ENCODE data around the gene KDM2A. TPM values are rescaled to one million over a fixed set of nuclear protein-coding genes. Genes with fewer than 3 reads are reported as not detected.

KDM2A gene
- total RNA-seq = 28.1 and 35.7 TPM in 2 replicates

DNA sequence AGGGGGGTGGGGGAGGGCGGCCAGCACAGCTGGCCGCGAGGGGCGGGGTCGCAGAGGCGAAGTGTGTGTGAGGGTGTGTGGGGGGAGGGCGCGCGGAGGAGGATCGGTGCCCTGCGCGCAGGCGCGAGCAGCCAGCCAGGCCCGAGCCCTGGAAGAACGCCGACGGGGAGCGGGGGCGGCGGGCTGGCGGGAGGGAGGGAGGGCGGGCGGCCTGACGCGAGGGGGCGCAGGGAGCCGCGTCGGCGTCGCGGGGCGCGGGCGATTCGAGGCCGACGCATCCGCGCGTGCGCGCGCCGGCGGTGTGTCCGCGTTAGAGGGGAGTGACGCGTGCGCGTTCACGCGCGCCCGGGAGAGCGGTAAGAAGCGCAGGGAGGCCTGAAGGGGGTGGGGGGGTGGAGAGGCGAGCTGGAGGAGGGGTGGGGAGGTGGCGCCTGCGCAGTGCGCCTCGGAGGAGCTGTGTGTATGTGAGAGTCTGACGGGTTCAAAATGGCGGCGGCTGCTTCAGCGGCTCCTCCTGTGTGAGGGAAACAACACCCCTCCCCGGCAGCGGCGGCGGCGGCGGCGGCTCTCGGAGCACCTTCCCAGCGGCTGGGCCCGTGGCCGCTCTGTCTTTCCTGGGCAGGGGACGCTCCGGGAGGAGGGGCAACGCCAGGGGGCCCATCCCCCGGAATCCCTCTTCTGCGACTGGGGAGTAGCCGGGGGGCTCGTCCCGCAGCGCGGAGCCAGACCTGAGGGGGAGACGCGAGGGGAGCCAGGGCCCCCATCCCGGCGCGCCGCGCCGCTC lies at the start of gene KDM2A:
TSS of gene KDM2A (plus strand) at position 463 of the 784 bp plus-strand sequence. CDS start 2,054 bp downstream, outside the sequence.
- peak; percentile 98 to 99 for DNase-seq (ENCODE audit: low read depth in 2 of 2)

DNA sequence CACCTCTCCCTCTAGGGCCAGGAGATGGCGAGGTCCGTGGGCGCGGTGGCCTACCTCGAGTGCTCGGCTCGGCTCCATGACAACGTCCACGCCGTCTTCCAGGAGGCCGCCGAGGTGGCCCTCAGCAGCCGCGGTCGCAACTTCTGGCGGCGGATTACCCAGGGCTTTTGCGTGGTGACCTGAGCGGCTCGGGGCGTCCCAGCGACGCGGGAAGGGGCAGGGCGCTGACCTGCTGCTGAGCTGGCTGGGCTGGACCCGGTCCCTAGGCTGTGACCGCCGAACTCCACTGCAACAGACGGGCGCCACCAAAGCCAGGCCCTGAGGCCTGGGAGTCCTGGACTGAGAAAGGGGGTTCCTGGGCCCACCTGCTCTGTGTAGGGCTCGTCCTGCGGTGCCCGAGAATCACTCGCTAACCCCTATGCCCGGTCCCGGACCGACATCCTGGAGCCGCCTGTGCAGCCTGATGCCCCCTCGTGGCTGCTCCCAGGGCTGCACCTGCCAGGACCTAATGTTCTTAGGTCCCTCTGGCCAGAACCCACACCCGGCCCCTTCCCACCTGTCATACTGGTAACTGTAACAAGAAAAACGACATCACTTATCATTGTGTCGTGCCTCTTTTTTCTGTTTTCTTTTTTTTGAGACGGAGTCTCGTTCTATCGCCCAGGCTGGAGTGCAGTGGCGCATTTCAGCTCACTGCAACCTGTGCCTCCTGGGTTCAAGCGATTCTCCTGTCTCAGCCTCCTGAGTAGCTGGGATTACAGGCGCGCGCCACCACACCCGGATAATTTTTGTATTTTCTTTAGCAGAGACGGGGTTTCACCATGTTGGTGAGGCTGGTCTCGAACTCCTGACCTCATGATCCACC lies 47.4 kb upstream of the KDM2A start:
- peak; percentile 43 to 78 for DNase-seq (ENCODE audit: low read depth in 2 of 2)

DNA sequence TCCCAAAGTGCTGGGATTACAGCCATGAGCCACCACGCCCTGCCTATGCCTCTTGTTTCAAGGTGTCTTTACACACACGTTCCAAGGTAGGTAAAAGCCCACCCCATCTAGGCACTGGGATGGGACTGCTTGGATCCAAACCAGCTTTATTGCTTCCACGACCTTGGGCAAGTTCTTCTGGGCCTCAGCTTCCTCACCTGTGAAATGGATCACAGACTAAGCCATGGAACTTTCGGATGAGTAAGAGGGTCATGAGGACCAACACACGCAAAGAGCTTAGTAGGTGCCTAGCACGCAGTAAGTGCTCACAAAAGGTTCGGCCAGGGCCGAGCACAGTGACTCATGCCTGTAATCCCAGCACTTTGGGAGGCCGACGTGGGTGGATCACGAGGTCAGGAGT lies 46.8 kb upstream of the KDM2A start:
- no peak for DNase-seq (ENCODE audit: low read depth in 2 of 2)

DNA sequence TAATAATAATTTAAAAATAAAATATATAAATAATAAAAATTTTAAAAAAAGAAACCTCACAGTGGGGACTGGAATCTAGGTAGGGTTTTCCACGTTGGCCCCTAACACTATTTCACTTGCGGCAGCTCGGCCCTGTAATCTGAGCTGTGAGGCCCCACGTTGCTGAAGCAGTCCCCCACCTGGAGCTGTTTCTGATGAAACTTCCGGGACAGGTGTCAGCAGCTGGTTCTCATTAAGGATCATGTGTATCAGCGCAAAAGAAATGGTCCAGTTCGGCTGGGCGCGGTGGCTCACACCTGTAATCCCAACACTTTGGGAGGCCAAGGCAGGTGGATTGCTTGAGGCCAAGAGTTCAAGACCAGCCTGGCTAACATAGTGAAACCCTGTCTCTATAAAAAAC lies 45.2 kb upstream of the KDM2A start:
- no peak for DNase-seq (ENCODE audit: low read depth in 2 of 2)

DNA sequence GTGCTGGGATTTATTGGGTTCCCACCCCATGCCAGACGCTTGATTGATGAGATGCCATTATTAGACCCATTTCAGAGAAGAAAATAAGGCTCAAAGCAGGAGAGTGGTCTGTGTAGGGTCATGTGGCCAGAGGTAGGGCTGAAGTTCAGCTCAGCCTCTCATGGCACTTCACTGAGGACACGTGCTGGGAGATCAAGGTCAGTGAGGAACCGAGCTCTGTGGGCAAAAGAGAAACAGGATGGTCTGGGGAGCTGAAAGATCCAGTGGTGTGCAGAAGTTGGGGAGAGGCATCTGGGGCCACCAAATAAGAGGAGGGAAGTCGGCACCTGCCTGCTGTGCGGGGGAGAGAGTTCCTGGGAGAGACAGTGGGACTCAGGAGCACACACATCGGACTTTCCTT lies 42.9 kb upstream of the KDM2A start:
- no peak for DNase-seq (ENCODE audit: low read depth in 2 of 2)

DNA sequence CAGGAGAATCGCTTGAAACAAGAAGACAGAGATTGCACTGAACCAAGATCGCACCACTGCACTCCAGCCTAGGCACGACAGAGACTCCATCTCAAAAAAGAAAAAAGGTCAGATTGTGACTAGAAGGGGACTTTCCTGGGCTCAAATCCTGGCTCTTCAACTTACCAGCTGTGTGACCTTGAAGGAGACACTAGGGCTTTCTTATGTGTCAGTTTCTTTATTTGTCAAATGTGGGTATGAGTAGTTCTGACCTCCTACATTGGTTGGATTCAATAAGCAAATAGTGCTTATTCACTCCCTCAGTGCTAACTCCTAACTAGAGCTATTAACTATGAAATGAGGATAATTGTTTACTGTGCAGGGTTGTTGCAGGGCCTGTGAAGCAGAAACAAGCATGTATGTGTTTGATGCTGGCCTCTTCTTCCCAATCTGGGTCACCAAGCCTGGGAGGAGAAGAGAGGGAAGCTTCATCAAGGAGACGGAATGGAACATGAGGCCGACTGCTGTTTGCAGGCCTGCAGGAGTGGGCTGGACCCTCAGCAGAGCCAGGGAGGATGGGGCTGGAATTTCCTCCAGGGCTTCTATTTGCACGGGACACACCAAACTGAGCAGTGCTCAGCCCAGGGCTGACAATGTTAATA lies 39.9 kb upstream of the KDM2A start:
- no peak for DNase-seq (ENCODE audit: low read depth in 2 of 2)

DNA sequence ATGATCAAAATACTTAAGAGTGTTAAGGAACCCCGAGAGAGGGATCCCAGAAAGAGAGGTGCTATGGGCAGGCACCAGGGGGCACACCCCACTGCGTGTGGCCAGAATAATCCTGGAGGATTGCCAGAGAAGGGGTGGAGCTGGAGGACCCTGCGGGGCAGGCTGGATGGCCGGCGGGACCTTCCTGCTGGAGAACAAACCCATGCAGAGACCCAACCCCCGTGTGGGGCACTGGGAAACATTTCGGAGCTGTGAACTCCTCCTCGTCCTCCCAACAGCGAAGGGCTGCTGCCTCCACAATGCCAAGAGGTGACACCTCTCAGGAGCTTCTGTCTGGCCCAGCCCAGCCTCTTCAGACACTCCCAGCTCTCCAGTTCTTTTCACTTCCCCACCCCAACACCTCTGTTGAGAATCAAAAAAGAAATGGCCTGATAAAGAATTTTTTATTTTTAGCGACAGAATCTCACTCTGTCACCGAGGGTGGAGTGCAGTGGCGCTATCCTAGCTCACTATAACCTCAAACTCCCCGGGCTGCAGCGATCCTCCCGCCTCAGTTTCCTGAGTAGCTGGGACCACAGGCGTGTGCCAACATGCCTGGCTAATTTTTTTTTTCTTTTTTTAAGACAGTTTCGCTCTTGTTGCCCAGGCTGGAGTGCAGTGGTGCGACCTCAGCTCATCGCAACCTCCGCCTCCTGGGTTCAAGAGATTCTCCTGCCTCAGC lies 36.8 kb upstream of the KDM2A start:
- peak in 1 of 2 donors; percentile 34 for DNase-seq (ENCODE audit: low read depth in 2 of 2)

DNA sequence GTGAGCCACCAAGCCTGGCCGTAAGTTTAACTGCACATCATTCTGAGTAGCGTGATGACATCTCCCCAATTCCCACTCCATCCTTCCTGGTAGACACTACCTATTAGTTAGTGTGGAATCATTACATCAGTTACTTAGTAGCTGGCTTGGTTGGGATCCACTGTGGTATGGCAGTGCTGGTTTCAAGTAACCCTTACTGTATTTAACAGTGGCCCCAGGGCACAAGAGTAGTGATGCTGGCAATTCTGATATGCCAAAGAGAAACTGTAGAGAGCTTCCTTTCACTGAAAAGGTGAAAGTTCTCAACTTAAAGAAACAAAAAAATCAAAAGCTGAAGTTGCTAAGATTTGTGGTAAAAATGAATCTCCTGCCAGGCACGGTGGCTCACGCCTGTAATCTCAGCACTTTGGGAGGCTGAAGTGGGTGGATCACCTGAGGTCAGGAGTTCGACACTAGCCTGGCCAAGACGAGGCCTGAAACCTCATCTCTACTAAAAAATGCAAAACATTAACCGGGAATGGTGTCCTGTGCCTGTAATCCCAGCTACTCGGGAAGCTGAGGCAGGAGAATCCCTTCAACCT lies 35.2 kb upstream of the KDM2A start:
- DNase-seq (ENCODE audit: low read depth in 2 of 2) = no peak

DNA sequence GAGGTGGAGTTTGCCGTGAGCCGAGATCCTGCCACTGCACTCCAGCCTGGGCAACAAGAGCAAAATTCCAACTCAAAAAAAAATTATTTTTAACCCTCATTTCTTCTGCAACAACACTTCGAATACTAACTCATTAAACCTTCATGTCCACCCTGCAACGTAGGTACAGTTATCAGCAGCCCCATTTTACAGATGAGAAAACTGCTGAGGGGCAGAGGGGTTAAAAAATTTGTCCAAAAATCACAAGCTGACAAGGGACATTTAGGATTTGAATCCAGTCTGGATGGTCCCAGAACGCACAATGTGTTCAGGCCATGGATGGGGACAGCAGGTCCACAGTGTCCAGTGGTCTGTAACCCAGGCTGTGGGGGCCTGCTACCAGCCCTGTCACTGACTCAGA lies 33.4 kb upstream of the KDM2A start:
- no peak for DNase-seq (ENCODE audit: low read depth in 2 of 2)

DNA sequence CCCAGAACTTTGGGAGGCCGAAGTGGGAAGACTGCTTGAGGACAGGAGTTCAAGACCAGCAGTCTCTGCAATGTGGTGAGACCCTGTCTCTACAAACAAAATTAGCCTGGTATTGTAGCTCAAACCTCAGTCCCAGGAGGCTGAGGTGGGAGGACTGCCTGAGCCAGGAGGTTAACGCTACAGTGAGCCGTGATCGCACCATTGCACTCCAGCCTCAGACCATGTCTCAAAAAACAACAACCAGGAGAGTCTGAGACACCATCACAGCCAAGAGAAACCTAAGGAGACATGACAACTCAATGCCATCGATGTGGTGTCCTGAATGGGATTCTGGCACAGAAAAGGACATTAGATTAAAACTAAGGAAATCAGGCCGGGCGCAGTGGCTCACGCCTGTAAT lies 28.3 kb upstream of the KDM2A start:
- DNase-seq (ENCODE audit: low read depth in 2 of 2) = no peak

DNA sequence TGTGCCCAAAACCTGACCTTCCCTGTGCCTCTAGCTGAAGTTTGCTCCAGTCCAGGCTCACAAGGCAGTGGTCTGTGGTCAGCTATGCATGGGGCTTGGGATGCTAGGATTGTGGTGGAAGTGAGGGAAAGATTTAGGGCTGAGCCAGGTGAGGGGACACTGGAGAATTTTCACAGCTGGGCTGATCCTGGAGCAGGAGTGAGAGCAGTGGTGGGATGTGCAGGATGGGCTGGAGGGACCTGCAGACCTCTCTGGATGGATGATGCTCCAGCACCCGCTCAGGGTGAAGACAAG lies 23.9 kb upstream of the KDM2A start:
- DNase-seq (ENCODE audit: low read depth in 2 of 2) = no peak

DNA sequence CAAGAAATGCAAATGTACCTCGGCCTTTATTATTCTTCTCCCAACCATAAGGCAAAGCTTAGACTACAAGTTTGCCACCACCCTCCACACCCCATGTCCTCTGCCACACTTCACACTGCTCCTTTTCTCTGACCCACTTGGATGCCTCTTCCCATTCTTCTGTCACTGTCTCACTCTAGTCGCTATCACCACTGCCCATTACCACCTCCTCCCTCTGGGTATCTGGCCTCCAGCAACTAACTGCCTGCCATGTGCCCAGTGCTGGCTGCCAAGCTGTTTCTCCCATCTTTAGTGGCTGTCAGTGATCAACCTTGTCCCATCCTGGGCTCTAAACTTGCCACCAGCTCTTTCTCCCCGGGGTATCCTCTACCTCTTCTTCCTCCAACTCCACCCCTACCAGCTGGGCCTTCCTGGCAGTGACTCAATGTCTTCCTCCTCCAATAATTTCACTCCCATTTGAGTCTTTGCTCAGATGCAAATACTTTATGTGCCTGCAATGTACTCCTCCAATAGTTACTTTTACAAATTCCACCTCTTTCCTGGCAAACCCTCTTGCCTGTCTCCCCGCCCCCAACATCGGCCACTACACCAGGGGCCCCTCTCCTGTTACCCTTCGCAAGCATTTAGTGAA lies 20.1 kb upstream of the KDM2A start:
- DNase-seq (ENCODE audit: low read depth in 2 of 2) = no peak

DNA sequence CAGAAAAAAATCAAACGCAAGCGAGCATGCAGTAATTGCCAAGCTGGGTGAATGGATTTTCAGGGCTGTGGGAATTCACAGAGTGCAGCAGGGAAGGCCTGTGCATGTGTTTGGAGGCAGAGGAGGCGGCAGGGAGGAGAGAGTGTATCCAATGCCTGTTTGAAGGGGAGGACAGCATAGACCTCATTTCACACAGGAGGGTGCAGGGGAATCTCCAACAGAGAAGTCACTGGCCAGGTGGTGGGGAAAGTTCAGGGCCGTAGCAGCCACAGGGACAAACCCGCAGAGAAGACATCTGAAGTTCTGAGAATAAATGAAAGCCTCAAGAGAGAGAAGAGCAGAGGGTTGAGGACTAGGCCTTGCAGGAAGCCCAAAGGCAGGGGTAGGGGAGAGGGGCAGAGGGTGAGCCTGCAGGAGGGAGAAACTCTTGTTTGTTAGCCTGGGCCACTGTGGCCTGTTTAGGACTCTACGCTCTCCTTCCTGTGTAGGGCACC lies 19.2 kb upstream of the KDM2A start:
- DNase-seq (ENCODE audit: low read depth in 2 of 2) = no peak

DNA sequence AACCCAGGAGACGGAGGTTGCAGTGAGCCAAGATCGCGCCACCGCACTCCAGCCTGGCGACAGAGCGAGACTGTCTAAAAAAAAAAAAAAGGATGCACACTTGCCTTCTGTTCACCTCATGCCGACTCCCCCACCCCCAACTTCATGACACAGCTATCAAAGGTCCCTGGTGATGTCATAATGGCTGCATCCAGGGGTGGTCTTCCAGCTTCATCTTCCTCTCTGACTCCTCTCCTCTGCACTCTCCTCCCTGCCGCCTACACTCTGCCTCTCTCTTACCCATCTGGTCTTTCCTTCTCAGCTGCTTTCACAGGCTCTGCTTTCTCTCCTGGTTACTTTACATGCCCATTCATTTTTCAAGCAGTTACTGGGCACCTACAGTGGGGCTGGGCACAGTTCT lies 16.4 kb upstream of the KDM2A start:
- no peak for DNase-seq (ENCODE audit: low read depth in 2 of 2)

DNA sequence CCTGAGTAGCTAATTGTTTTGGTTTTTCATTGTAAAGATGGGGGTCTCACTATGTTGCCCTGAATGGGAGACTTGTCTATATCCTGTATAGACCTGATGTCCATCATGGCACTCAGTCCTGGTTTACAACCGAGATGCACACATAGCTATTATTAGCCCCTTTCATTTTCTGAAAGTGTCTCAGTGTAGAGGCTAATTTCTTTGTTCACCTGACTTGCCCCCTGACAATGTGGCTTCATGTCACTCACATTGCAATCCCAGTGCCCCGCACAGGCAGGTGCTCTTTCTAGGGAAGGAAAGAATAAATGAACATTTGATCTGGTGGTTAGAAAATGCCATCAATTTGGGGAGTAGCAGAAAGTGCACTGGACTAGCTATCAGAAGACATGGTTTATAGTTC lies 13.1 kb upstream of the KDM2A start:
- DNase-seq (ENCODE audit: low read depth in 2 of 2) = no peak

DNA sequence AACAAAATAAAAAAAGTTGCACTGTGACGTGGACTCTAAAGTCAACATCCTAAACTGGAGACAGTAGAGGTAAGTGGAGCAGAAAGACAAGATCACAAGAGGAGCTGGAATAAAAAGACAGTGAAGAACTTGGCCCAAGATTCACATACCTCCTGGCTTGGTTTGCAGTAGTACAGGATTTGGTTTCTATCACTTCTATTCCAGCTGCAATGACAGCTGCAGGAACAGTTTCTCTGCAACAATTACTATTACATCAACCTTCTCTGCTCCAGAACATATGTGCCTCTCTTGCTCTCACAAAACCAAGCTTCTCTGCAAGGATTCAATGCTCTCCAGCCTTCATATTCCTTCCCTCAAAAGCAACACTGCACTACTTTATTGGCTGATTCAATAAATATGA lies 7.8 kb upstream of the KDM2A start:
- DNase-seq (ENCODE audit: low read depth in 2 of 2) = no peak

DNA sequence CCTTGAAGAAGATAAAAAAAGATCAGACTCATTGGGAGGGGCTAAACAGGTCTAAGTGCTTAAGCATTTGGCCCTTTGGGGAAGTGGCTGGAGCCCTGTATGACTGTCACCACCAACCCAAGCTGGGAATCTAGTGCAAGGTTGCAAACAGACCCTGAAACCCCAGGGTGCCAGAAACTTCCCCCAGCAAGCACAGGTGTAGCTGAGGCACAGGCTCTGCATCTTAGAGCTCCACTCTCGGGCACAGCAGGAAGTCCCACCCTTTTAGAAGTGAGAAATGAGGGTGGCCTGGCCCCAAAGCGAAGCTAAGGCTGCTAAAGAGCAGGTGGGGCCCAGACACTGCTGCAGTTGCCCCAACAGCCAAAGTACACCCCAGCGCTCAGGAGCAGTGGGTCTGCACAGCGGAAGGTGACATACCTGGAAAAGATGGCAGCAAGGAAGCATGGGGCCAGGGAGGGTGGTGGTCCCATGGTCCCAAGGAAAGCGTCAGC lies 5.8 kb upstream of the KDM2A start:
- no peak for DNase-seq (ENCODE audit: low read depth in 2 of 2)

DNA sequence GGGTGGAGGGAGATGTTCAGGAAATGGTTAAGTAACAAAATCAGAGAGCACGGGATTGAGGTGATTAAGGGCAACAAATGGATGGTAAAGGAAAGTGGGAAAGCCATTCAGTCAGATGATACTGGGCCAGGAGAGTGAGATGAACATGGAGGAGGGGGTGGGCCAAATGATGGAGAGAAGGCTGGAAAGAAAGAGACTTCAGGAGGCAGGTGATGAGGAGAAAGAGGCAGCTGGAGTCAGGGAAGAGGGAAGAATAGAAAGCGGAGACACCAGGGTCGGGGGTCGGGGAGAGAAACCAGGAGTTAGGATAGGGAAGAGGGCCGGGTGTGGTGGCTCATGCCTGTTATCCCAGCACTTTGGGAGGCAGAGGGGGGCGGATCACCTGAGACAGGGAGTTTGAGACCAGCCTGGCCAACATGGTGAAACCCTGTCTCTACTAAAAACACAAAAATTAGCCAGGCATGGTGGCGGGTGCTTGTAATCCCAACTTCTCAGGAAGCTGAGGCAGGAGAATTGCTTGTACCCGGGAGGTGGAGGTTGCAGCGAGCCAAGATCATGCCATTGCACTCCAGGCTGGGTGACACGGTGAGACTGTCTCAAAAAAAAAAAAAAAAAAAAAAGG lies 4.7 kb upstream of the KDM2A start:
- no peak for DNase-seq (ENCODE audit: low read depth in 2 of 2)

DNA sequence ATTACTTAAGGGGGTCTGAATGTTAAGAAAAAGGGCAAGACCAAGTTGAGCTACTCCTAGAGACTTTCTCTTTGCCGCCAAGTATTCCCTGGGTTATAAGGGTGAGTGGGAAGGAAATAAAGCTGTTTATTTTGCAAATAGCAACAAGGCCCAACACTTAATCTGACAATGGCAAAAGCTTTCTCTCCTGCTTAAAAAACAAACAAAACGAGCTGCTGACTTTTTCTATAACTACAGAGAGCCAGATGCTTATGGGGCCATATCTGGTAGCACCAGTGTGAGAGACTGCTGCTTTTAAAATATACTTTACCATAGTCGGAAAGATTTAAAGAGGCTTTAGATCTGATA lies 2.3 kb upstream of the KDM2A start:
- no peak for DNase-seq (ENCODE audit: low read depth in 2 of 2)

DNA sequence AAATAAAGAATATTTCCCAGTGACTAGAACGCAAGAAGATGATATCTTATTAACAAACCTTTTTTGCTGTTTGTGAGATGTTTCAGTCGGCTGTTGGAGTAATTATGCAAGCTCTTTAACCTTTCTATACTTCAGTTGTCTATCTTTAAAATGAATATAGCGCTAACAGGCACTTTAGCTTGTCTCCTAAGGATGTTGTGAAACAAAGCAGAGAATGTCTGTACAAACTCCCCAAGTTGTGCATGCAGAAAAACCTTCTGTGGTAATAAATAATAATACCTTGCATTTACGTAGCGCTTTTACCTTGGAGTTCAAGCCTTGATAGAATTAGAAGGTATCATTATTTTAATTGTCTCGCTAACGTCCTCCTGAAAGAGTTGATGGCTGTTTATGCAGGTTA lies 1.9 kb upstream of the KDM2A start:
- no peak for DNase-seq (ENCODE audit: low read depth in 2 of 2)
